ENCODE measurements around the gene EIF2AK2.
A peak's percentile ranks its signal among the peaks of the same experiment; 100 is the strongest.

The EIF2AK2 gene

GRCh38 chr2:37100054-37100453 lies 56.7 kb downstream of the EIF2AK2 start:
- no peak for DNase-seq (ENCODE audit: low read depth in 2 of 2)

- DNase-seq (ENCODE audit: low read depth in 2 of 2) = no peak
Measured at GRCh38 chr2:37098416-37099118, 58.2 kb downstream of the EIF2AK2 start.

- DNase-seq (ENCODE audit: low read depth in 2 of 2) = no peak
Measured at GRCh38 chr2:37096568-37096967, 60.2 kb downstream of the EIF2AK2 start.

GRCh38 chr2:37091873-37092272 lies 64.9 kb downstream of the EIF2AK2 start:
- no peak for DNase-seq (ENCODE audit: low read depth in 2 of 2)

GRCh38 chr2:37090019-37090477 lies 66.7 kb downstream of the EIF2AK2 start:
- DNase-seq (ENCODE audit: low read depth in 2 of 2) = no peak

GRCh38 chr2:37085731-37086147 lies 71.0 kb downstream of the EIF2AK2 start:
- DNase-seq (ENCODE audit: low read depth in 2 of 2) = no peak

GRCh38 chr2:37084797-37085196 lies 72.0 kb downstream of the EIF2AK2 start:
- DNase-seq (ENCODE audit: low read depth in 2 of 2) = no peak

- peak; percentile 85 to 87 for DNase-seq (ENCODE audit: low read depth in 2 of 2)
Measured at GRCh38 chr2:37083873-37084794, 72.6 kb downstream of the EIF2AK2 start, which contains the start of the genes GPATCH11 and HEATR5B. TSS of gene GPATCH11 (plus strand) at chr2:37084518. CDS start at chr2:37088382, 3,864 bp downstream. TSS of gene HEATR5B (minus strand) at chr2:37084372. CDS start at chr2:37083414, 958 bp downstream.

- no peak for DNase-seq (ENCODE audit: low read depth in 2 of 2)
Measured at GRCh38 chr2:37080689-37081088, 76.1 kb downstream of the EIF2AK2 start.

- DNase-seq (ENCODE audit: low read depth in 2 of 2) = no peak
Measured at GRCh38 chr2:37080266-37080665, 76.5 kb downstream of the EIF2AK2 start.

- no peak for DNase-seq (ENCODE audit: low read depth in 2 of 2)
Measured at GRCh38 chr2:37070931-37071330, 85.8 kb downstream of the EIF2AK2 start.

- DNase-seq (ENCODE audit: low read depth in 2 of 2) = no peak
Measured at GRCh38 chr2:37068686-37069085, 88.1 kb downstream of the EIF2AK2 start.

GRCh38 chr2:37061776-37062175 lies 95.0 kb downstream of the EIF2AK2 start:
- DNase-seq (ENCODE audit: low read depth in 2 of 2) = no peak

- no peak for DNase-seq (ENCODE audit: low read depth in 2 of 2)
Measured at GRCh38 chr2:37061013-37061711, 95.6 kb downstream of the EIF2AK2 start.

- no peak for DNase-seq (ENCODE audit: low read depth in 2 of 2)
Measured at GRCh38 chr2:37060446-37060845, 96.3 kb downstream of the EIF2AK2 start.

GRCh38 chr2:37059841-37060240 lies 96.9 kb downstream of the EIF2AK2 start:
- DNase-seq (ENCODE audit: low read depth in 2 of 2) = no peak

- no peak for DNase-seq (ENCODE audit: low read depth in 2 of 2)
Measured at GRCh38 chr2:37052600-37053332, 104.0 kb downstream of the EIF2AK2 start.

Measured in fibroblast of skin of left biceps (primary cell).